ENCODE results near the gene MTO1.
"Not testable (repeated sequence)": the region's sequence is repeated elsewhere in the genome, so short reads cannot be mapped to it uniquely, and the experiment has no call there.

MTO1 gene, protein sequence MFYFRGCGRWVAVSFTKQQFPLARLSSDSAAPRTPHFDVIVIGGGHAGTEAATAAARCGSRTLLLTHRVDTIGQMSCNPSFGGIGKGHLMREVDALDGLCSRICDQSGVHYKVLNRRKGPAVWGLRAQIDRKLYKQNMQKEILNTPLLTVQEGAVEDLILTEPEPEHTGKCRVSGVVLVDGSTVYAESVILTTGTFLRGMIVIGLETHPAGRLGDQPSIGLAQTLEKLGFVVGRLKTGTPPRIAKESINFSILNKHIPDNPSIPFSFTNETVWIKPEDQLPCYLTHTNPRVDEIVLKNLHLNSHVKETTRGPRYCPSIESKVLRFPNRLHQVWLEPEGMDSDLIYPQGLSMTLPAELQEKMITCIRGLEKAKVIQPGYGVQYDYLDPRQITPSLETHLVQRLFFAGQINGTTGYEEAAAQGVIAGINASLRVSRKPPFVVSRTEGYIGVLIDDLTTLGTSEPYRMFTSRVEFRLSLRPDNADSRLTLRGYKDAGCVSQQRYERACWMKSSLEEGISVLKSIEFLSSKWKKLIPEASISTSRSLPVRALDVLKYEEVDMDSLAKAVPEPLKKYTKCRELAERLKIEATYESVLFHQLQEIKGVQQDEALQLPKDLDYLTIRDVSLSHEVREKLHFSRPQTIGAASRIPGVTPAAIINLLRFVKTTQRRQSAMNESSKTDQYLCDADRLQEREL

DNA sequence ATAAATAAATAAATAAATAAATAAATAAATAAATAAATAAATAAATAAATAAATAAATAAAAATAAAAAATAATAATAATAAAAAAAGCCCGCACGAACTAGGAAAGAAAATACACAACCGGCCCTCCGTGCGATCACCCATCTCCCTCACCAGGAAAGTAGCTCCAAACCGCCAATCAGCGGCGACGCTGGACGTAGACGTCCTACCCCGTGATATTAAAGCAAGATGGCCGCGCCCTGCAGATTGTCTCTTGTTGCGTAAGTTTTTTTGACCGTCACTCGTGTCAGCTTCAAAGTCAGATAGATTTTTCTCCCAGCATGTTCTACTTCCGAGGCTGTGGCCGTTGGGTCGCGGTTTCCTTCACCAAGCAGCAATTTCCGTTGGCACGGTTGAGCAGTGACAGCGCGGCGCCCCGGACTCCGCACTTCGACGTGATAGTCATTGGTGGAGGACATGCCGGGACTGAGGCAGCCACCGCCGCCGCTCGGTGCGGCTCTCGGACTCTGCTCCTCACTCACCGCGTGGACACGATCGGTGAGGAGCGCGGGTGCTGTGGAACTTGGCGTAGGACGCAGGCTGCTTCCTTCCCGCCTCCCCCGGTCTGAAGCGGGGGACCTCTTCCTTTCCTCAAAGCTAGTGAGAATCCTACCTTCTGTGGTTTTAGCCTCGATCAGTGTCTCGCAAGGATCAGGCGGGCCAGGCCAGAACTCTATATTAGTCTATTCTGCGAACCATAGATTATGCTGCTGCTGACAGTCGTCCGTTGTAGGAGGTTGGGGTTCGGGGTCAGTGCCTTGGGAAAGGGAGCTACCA, at the start of gene MTO1:
Gene MTO1 (plus strand): TSS at position 201 of the 814 bp plus-strand sequence. CDS start 118 bp downstream, at position 319.
- DNase-seq, result peak; percentile 87

DNA sequence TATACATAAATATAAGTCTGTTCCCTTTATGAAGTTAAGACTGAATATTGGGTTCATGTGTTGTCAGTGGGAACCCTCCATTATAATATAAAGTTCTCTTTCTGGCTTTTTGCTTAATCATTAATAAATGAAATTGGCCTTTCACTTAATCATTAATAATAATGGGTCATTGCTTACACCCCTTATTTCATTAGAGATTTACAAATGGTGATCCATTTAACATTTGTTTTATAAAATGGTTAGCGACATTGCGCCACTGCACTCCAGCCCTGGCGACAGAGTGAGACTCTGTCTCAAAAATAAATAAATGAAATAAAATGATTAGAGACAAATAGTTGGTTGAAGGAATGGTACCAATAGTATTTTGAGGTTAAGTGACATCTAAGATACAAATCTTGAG, 48.4 kb upstream of the MTO1 start:
- DNase-seq, result no peak

DNA sequence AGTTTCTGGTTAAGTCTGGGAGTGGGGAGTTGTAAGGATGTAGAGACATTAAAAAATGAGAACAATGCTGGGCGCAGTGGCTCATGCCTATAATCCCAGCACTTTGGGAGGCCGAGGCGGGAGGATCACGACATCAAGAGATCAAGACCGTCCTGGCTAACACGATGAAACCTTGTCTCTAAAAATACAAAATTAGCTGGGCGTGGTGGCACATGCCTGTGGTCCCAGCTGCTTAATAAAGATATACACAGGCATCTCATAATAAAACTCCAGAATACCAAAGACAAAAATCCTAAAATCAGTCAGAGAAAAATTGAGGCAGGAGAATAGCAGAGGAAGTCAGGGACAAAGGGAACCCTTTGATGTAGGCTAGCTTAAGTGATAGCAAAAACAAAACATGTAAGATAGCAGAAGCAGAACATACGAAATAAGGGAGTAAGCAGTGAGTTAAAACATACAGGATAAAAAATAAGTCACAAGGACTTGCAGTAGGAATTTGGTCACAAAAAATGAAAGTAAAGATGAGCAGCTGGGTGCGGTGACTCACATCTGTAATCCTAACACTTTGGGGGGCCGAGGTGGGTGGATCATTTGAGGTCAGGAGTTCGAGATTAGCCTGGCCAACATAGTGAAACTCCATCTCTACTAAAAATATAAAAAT, 43.3 kb upstream of the MTO1 start:
- no peak for DNase-seq

DNA sequence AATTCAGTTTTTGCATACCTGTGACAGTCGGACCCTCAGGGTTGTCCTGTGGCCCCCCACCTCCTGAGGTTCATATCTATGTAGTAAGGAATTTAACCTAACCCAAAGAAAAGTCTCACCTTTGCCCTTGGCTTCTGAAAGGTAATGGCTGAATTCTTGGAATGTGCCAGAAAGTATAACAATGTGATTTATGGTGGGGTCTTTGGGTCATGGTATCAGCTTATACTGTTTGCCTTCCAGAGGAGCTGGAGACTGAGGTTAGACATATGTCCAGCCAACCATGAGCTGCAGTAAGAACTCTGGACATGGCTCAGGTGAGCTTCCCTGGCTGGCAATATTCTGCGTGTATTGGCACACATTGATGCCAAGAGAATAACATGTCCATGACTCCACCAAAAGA, 40.0 kb upstream of the MTO1 start:
- no peak for DNase-seq

DNA sequence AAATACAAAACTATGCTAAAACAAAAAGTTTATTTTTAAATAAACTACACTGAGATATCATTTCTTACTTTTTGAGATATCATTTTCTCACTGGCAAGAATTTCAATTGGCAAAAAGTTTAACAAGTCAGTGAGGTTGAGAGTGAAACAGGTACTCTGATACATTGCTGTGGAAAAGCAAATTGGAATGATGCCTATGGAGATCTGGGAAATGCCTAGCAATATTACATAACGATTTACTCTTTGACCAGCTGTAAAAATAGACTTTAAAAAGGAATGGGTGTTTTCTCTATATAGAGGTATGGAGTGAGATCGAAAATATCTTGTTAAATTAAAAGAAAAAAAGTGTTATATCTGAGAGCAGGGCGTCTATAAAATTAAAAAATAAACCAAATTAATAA, 26.3 kb upstream of the MTO1 start:
- no peak for DNase-seq

DNA sequence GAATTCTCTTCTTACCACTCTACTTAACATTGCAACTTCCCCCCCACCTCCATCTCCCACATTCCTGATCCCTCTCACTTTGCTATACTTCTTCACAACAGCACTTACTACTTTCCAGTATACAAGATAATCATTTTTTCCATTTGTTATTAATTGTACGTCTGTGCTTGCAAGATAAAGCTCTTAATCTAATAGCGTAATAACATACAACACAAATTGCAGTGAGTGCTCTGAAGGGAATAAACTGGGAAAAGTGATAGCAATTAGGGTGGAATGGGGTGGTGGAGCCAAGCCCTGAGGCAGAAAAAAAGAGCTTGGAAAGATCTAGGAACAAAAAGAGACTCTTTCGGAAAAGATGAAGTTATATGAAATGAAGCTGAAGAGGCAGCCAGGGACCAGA, 18.0 kb upstream of the MTO1 start:
- no peak for DNase-seq

DNA sequence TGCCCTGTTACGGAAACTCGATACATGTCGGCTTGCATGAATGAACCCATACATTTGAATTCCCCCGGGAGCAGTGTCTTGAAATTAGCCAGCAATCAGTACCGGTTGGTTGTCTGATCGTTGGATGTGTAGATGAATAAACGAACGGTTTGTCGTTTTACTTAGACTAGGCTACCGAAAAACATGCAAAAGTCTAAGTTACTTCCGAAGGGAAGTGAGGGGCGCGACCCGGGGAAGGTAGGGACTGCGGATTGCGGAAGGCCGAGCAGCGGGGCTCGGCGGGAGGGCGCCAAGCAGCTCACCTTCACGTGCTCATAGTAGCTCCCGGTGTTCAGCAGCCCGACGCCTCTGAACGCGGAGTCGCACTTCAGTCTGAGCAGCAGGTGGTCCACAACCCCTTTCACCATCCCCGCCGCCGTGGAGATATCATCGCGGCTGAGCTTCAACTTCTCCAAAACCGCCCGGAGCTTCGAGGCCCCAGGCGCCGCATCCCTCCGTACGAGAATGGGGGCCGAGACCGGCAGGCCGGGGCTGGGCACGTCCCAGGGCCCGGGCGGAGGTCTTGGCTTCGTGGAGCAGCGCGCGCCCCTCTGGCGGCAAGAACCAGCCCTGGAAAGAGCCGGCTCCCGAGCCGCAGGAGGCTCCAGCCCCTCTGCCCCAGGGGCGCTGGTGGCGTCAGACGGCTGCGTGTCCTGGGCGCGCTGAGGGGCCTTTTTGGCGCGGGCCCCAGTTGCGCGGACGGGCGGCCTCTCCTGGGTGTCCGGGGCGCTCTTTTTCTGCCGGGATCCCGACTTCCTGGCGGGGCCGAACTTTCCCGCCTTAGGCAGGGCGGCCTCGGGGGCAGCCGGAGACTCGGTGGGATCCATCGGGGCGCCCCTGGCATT, 10.1 kb upstream of the MTO1 start:
- peak; percentile 33 for DNase-seq

DNA sequence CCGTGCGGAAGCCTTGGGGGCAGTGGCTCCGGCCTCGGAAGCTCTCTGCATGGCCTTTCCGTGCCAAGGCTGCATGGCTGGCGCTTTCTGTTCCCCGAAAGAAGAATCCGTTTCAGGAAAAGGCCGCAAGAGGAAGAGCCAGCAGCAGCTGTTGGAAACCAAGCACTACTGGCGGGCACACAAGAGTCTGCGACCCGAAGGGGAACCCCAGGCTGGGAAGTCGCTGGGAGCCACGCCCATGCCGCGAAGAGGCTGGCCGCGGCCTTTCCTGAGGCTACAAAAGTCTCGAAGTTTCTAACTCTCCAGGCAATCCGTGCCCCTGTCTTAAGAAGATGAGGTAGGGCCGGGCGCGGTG, 9.5 kb upstream of the MTO1 start, which contains the start of gene CGAS:
Gene CGAS (minus strand): TSS at position 191 of the 355 bp plus-strand sequence. CDS start 116 bp downstream, at position 75.
- DNase-seq, result peak; percentile 88

DNA sequence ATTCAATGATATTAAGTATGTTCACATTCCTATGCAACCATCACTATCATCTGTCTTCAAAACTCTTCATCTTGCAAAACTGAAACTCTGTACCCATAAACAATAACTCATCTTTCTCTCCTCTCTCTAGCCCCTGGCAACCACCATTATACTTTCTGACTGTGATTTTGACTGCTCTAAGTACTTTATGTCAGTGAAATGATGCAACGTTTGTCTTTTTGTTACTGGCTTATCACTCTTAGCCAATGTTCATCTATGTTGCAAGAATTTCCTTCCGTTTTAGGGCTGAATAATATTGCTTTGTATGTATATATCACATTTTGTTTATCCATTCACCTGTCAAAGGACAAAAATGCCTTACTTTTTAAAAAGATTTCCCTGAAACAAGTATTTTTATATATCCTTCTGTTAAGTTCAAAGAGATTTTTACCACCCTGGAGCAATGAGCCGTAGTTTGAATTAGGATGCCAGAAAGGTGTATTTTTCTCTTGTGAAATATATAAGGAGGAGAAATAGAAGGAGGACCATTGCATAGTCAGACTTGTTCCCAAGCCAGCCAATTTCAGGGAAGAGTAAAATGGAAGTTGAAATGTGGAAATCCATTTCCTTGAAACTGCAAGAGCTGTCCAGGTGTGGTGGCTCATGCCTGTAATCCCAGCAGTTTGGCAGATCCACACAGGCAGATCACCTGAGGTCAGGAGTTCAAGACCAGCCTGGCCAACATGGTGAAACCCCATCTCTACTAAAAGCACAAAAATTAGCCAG, 5.5 kb upstream of the MTO1 start:
- no peak for DNase-seq

DNA sequence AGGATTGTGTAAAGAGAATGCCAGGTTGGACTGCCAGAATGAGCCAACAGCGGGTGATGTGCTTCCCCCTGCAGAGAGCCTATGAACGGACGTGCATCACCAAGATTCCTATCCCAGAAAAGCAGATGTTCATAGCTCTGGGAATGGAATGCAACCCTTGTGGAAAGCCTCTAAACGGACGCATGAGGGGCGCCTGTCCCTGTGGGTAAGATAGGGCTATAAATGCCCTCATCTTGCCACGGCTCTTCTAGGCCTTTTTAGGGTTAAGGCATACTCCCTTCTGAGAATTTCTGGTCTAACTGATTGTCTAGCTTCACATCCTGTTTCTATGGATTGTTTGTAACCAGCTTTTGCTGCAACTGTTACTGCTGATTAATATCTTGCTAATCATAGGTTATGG, 2.1 kb upstream of the MTO1 start:
- not testable (repeated sequence) for DNase-seq

DNA sequence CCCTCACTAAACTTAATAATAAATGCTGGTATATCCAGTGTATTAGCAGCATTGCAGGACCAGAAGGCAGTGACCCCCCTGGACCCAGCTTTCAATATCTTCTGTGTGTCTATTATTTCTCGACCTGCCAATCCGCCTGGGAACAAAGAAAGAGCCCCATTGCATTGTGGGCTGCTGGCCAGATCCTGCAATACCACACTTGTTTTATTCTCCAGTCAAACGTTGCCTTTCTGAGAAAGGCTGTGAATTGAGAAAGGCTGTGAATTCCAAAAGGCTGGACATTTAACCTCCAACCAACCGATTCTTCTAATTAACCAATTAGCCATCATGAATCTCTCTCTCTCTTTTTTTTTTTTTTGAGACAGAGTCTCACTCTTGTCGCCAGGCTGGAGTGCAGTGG, 1.5 kb upstream of the MTO1 start:
- DNase-seq, result no peak

DNA sequence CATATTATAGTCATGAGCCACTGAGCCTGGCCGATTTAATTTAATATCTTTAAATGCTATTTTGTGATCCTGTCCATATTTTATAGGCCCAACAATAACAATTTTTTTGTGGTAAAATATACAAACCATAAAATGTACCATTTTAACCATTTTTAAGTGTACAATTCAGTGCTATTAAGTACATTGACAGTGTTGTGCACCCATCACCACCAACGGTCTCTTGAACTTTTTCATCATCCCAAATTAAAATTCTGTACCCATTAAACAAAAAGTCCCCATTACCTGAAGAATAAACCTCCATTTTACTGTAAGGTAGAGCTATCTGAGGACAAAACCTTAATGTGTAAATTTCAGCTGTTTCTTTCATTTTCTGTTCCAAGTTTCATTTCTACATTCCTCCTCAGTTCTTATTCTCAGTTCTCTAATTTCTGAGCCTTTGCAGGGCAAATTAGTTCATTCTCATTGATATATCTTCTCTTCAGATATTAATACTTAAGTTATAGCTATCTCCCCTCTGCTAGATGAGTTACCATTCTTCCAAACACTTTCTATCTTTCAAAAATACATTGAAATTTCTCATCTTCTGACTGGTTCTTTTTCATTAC, 10.3 kb downstream of the MTO1 start:
- DNase-seq, result no peak

DNA sequence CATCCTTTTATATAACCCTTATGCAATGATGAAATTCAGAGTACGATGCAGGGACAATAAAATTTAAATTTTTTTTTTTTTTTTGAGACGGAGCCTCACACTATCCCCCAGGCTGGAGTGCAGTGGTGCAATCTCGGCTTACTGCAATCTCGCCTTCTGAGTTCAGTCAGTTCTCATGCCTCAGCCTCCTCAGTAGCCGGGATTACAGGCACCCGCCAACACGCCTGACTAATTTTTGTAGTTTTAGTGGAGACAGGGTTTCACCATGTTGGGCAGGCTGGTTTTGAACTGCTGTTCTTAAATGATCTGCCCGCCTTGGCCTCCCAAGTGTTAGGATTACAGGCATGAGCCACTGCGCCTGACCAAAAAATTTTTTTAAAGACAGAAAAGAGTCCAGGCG, 15.2 kb downstream of the MTO1 start:
- no peak for DNase-seq

DNA sequence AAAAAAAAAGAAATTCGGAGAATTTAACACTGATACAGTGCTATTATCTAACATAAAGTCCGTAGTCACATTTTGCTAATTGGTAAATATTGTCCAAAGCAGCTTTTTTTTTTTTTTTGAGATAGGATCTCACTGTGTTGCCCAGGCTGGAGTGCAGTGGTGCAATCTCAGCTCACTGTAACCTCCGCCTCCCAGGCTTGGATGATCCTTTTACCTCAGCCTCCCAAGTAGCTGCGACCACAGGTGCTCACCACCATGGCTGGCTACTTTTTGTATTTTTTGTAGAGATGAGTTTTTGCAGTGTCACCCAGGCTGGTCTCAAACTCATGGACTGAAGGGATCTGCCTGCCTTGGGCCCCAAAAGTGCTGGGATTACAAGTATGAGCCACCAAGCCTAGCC, 15.9 kb downstream of the MTO1 start:
- DNase-seq, result no peak

DNA sequence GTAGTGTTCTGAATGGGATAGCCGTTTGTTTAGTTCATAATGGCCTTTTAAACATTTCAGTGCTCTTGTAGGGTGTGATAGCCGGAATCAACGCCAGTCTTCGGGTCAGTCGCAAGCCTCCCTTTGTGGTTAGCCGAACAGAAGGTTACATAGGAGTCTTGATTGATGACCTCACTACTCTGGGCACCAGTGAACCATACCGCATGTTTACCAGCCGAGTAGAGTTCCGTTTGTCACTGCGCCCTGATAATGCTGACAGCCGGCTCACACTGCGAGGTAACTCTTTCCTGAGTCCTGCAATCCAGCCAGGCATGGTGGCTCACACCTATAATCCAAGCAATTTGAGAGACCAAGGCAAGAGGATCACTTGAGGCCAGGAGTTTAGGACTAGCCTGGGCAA, 20.4 kb downstream of the MTO1 start:
- no peak for DNase-seq

DNA sequence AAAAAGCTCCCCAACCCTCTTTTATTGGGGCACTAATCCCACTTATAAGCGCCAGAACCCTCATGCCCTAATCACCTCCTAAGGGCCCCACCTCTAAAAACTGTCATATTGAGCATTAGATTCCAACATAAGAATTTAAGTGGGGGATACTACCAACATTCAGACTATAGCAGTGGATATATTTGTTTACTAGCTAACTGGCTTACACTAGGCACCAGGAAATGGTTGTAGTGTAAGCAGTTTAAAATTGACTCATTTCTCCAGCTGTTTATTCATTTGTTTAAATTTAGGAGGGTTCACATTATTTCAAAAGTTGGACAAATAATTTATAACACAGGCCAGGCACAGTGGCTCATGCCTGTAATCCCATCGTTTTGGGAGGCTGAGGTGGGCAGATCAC, 22.9 kb downstream of the MTO1 start:
- no peak for DNase-seq

DNA sequence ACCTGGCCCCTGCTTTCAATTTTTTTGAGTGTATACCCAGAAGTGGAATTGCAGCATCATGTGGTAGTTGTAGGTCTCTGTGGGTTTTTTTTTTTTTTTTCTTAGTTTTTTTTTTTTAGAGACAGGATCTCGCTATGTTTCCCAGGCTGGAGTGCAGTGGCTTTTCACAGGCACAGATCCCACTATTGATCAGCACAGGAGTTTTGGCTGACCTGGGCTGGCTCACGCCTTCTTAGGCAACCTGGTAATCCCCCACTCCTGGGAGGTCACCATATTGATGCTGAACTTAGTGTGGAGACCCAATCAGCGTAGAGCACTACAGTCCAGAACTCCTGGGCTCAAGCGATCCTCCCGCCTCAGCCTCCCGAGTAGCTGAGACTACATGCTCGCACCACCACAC, 25.9 kb downstream of the MTO1 start:
- no peak for DNase-seq

DNA sequence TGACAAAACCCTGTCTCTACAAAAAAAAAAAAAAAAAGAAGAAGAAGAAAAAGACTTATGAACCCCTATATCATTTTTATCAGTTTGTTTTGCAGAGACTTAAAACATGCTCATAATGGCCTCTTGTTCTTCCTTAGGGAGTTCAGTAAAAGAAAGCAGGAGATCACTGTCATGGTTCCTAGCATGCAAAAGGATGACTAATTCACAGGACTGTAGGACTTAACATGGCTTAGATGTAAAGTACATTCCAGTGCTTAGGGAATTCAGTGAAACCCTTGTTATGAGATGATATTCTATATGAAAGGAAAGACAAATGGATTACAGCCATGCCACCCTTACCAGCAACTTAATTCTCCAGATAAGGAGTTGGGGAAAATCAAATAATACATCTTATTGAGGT, 29.8 kb downstream of the MTO1 start:
- no peak for DNase-seq

DNA sequence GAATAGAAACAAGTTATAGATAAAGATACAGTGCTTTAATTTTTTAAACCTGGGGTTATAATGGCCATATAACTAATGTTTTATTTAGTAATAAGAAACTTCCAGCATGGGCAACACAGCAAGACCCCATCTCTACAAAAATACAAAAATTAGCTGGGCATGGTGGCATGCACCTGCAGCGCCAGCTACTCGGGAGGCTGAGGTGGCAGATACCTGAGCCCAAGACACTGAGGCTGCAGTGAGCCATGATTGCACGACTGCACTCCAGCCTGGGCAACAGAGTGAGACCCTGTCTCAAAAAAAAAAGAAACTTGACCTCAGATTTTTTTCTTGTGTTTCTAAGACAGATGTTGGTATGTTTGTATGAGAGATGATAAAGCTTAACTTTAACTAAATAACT, 36.4 kb downstream of the MTO1 start:
- DNase-seq, result no peak

DNA sequence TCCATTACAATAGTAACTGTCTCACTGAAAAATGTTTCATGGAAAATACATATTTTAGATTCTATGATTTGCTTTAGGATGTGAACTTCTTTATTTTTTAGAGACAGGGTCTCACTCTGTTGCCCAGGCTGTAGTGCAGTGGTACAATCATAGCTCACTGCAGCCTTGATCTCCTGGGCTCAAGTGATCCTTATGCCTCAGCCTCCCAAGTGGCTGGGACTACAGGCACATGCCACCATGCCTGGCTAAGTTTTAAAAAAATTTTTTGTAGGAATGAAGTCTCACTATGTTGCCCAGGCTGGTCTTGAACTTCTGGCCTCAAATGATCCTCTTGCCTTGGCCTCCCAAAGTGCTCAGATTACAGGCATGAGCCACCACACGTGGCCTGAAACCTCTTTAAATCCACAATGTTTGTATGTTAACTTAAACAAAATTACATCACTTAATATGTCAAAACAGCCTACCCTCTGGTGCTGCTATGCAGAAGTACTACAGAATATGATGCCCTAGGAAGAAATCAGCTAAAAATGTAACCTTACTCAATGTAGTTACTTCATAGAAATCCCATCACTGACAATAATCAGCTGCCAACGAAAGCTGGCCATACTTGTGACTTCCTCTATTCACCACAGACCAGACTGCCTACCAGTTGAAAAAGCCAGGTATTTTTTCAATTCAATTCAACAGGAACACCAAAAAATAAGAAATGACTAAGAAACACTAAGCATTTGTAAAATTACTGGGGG, 41.7 kb downstream of the MTO1 start:
- DNase-seq, result no peak
